K562 (cell line): ENCODE measurements around the gene ISG20L2.

Experiments used
- ZNF431 ChIP-seq: sonication (generic); formaldehyde crosslinking; IDR thresholded peaks from 2 replicates; pipeline ENCODE4 v1.8.0; 2022; ENCODE audit warnings: mild to moderate bottlenecking, missing genetic modification reagents
- TF ChIP-seq, protein P1 (sequence below), 2 experiments: fragments of 450-650 bp; formaldehyde crosslinking in 1 of 2; IDR thresholded peaks; 2 replicates each; pipeline versions ENCODE4 v1.4.0 to v1.6.1; 2014 to 2020; ENCODE audit warnings: mild to moderate bottlenecking in 2 of 2, borderline replicate concordance in 1 of 2, low read depth in 1 of 2
- TF ChIP-seq, protein P2 (sequence below), 3 experiments: IDR thresholded peaks in 2 of 3; conservative IDR thresholded peaks in 1 of 3; 2 replicates each; pipeline ENCODE4 v1.5.1; 2011 to 2012; ENCODE audit warnings: low read length in 3 of 3, mild to moderate bottlenecking in 3 of 3, control low read depth in 2 of 3, improper control_type of control experiment in 1 of 3, inconsistent platforms in 1 of 3, low read depth in 1 of 3, mixed read lengths in 1 of 3, moderate library complexity in 1 of 3; ENCODE audit not compliant: insufficient read depth in 2 of 3

DNA sequence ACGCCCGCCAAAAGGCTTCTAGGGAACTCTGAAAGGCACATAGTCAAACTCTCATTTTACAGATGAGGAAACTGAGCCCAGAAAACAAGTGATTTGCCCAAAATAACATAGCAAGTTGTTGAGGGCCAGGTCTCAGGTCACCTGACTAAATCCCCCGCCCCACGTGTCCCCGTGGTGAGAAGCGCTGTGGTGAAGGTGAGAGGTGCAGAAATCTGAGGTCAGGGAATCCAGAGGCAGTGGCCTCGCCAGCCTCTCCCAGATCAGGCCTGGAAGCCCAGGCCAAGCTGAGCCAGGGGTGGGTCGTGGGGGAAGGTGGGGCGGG, 17.8 kb upstream of the ISG20L2 start:
- TF ChIP-seq, protein P1, sequence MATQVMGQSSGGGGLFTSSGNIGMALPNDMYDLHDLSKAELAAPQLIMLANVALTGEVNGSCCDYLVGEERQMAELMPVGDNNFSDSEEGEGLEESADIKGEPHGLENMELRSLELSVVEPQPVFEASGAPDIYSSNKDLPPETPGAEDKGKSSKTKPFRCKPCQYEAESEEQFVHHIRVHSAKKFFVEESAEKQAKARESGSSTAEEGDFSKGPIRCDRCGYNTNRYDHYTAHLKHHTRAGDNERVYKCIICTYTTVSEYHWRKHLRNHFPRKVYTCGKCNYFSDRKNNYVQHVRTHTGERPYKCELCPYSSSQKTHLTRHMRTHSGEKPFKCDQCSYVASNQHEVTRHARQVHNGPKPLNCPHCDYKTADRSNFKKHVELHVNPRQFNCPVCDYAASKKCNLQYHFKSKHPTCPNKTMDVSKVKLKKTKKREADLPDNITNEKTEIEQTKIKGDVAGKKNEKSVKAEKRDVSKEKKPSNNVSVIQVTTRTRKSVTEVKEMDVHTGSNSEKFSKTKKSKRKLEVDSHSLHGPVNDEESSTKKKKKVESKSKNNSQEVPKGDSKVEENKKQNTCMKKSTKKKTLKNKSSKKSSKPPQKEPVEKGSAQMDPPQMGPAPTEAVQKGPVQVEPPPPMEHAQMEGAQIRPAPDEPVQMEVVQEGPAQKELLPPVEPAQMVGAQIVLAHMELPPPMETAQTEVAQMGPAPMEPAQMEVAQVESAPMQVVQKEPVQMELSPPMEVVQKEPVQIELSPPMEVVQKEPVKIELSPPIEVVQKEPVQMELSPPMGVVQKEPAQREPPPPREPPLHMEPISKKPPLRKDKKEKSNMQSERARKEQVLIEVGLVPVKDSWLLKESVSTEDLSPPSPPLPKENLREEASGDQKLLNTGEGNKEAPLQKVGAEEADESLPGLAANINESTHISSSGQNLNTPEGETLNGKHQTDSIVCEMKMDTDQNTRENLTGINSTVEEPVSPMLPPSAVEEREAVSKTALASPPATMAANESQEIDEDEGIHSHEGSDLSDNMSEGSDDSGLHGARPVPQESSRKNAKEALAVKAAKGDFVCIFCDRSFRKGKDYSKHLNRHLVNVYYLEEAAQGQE (IDR thresholded peaks at IDR 0.05; ENCODE audit: borderline replicate concordance), result no peak
- TF ChIP-seq, protein P1 (CRISPR knock-in tag; IDR thresholded peaks at IDR 0.05; ENCODE audit: low read depth), result no peak
- TF ChIP-seq ZNF431 (CRISPR knock-in tag), result no peak
- TF ChIP-seq, protein P2, sequence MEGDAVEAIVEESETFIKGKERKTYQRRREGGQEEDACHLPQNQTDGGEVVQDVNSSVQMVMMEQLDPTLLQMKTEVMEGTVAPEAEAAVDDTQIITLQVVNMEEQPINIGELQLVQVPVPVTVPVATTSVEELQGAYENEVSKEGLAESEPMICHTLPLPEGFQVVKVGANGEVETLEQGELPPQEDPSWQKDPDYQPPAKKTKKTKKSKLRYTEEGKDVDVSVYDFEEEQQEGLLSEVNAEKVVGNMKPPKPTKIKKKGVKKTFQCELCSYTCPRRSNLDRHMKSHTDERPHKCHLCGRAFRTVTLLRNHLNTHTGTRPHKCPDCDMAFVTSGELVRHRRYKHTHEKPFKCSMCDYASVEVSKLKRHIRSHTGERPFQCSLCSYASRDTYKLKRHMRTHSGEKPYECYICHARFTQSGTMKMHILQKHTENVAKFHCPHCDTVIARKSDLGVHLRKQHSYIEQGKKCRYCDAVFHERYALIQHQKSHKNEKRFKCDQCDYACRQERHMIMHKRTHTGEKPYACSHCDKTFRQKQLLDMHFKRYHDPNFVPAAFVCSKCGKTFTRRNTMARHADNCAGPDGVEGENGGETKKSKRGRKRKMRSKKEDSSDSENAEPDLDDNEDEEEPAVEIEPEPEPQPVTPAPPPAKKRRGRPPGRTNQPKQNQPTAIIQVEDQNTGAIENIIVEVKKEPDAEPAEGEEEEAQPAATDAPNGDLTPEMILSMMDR (IDR thresholded peaks at IDR 0.05 in 2 of 3, conservative IDR thresholded peaks at IDR 0.05 in 1 of 3; ENCODE audit: insufficient read depth in 2 of 3, low read depth in 1 of 3, low read length in 3 of 3), result no peak
